ENCODE measurements around the gene LRP6.

- TF ChIP-seq, protein P1, sequence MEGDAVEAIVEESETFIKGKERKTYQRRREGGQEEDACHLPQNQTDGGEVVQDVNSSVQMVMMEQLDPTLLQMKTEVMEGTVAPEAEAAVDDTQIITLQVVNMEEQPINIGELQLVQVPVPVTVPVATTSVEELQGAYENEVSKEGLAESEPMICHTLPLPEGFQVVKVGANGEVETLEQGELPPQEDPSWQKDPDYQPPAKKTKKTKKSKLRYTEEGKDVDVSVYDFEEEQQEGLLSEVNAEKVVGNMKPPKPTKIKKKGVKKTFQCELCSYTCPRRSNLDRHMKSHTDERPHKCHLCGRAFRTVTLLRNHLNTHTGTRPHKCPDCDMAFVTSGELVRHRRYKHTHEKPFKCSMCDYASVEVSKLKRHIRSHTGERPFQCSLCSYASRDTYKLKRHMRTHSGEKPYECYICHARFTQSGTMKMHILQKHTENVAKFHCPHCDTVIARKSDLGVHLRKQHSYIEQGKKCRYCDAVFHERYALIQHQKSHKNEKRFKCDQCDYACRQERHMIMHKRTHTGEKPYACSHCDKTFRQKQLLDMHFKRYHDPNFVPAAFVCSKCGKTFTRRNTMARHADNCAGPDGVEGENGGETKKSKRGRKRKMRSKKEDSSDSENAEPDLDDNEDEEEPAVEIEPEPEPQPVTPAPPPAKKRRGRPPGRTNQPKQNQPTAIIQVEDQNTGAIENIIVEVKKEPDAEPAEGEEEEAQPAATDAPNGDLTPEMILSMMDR (IDR thresholded peaks at IDR 0.05) = no peak
- no peak for TF ChIP-seq POLR2A (IDR thresholded peaks at IDR 0.05)
Observed at GRCh38 chr12:12219664-12220063, 47.2 kb downstream of the LRP6 start.

All from adrenal gland (tissue), 5 donors.